Hematopoietic multipotent progenitor cell (in vitro differentiated cells): ENCODE results near the gene CTXND2. TPM values are rescaled to one million over a fixed set of nuclear protein-coding genes. Genes with fewer than 3 reads are reported as not detected.
"Not testable (repeated sequence)": the region's sequence is repeated elsewhere in the genome, so short reads cannot be mapped to it uniquely, and the experiment has no call there.

Experiments used
- DNase-seq, 3 donors: peaks; one replicate each; pipeline ENCODE4 v3.0.0-alpha.2; 2011 to 2015; ENCODE audit warnings: low read depth in 2 of 3, low spot score in 2 of 3
- total RNA-seq: library from RNA; depleted of rRNA; stranded (reverse); fragments of >200 nt; gene quantifications from one replicate; pipeline ENCODE4 v1.2.3, GENCODE V29; 2012

CTXND2 gene
- total RNA-seq, 1 donor, result not detected

GRCh38 chr1:150888727-150889126, 1.8 kb downstream of the CTXND2 start:
- DNase-seq, result no peak

GRCh38 chr1:150890033-150890416, 3.1 kb downstream of the CTXND2 start:
- peak in 1 of 3 donors; percentile 13 for DNase-seq

- no peak for DNase-seq
These were observed 6.5 kb downstream of the CTXND2 start for GRCh38 chr1:150893336-150893913.

GRCh38 chr1:150895618-150896017, 8.7 kb downstream of the CTXND2 start:
- DNase-seq, result no peak

- DNase-seq, result not testable (repeated sequence)
These were observed 12.9 kb downstream of the CTXND2 start for GRCh38 chr1:150899795-150900194.

- DNase-seq, result no peak
These were observed 15.4 kb downstream of the CTXND2 start for GRCh38 chr1:150902346-150902745.

- no peak for DNase-seq
These were observed 15.8 kb downstream of the CTXND2 start for GRCh38 chr1:150902751-150903150.

- DNase-seq, result no peak
These were observed 18.4 kb downstream of the CTXND2 start for GRCh38 chr1:150905301-150905700.

GRCh38 chr1:150906329-150906728, 19.4 kb downstream of the CTXND2 start:
- DNase-seq, result no peak

- DNase-seq, result no peak
These were observed 19.9 kb downstream of the CTXND2 start for GRCh38 chr1:150906813-150907212.

- DNase-seq, result no peak
These were observed 22.7 kb downstream of the CTXND2 start for GRCh38 chr1:150909585-150910180.

GRCh38 chr1:150912623-150913022, 25.7 kb downstream of the CTXND2 start:
- DNase-seq, result no peak

- DNase-seq, result no peak
These were observed 30.5 kb downstream of the CTXND2 start for GRCh38 chr1:150917387-150917786.

GRCh38 chr1:150922519-150922975, 35.6 kb downstream of the CTXND2 start:
- DNase-seq, result peak; percentile 37 to 86 (median 67)

- DNase-seq, result peak in 1 of 3 donors; percentile 22
These were observed 38.1 kb downstream of the CTXND2 start for GRCh38 chr1:150925080-150925479.

GRCh38 chr1:150926097-150926741, 39.3 kb downstream of the CTXND2 start, which contains the start of gene SETDB1:
Gene SETDB1, plus strand, starts transcription at chr1:150926363. Its CDS starts 1,352 bp downstream, at chr1:150927715.
- peak; percentile 76 to 98 (median 97) for DNase-seq

GRCh38 chr1:150927624-150928023, 40.7 kb downstream of the CTXND2 start:
- no peak for DNase-seq

GRCh38 chr1:150928286-150928685, 41.4 kb downstream of the CTXND2 start:
- no peak for DNase-seq

- not testable (repeated sequence) for DNase-seq
These were observed 41.8 kb downstream of the CTXND2 start for GRCh38 chr1:150928775-150929174.

GRCh38 chr1:150931773-150932172, 44.8 kb downstream of the CTXND2 start:
- peak in 2 of 3 donors; percentile 33 to 72 for DNase-seq

GRCh38 chr1:150944856-150945255, 57.9 kb downstream of the CTXND2 start:
- DNase-seq, result no peak

GRCh38 chr1:150954708-150955107, 67.8 kb downstream of the CTXND2 start:
- DNase-seq, result no peak
